DMS 273 (cell line): ENCODE results near the gene C2orf49.
A peak's percentile ranks its signal among the peaks of the same experiment; 100 is the strongest.

Source experiments
- DNase-seq: peaks from one replicate; lab custom pipeline; 2025; ENCODE audit not compliant: unreplicated experiment; lab: John Stamatoyannopoulos, UW

C2orf49 gene

DNA sequence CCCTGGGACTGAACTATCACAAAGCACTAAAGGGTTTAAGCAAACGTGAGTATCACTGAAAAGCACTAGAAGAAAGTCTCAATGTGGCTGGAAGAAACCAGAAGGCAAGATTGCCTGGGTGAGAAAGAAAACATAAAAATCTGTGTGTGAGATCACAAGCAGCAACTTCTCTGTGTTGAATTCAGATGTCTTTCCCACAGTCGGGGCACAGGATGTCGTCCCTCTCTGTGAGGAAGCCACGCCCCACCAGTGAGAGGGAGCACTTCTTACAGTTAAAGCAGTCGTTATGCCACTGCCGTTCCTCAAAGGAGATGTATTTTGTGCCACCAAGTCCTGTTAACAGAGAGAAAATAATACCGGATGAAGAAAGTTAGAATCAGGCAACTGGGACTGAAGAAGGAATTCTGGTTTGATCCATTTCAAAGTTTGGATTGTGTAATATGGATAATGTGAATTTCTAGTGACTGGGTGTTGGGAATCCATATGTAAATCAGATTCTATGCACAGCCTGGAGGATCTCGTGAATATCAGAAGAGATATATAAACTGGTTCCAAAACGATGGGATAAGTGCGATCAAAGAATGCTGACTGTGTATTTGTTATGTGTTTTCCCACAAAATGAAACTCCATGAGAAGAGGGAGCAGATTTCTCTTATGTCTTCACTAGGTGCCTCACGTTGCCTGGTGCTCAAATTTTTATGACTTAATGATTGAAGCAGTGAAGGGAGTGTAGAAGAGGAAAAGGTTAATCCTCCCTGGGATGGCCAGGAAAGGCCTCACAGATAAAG, 24.0 kb downstream of the C2orf49 start:
- no peak for DNase-seq

DNA sequence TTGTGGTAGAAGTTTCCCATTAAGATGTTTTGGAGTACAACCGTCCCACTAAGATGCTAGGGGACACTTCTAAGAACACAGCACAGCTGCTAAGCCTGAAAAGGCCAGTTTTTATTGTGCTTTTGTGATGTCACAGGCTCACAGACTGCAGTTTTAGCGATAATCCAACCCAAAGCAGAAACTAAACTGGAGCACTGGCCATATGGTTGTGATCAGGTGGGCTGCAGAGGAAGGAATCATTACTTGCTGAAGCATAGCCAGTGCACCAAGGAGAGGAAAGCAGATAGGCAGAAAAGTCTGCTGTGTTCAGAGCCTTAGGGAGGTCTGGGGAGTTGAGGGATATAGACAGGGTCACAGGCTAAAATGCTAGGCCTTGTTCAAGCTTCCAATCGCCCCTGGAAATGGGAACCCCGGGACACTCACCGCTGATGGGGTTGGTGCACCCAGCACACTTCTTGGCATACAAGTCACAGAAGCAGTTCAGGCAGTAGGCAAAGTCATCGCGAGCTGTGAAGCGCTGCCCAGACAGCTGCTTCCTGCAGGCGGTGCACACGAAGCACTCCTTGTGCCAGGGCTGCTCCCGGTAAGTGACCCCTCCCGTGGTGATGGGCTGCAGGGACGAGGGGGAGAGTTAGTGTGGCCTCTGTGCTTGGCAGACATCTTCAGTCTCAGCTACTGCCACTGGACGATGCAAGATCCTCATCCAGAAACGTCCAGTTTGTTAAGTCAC, 25.7 kb downstream of the C2orf49 start:
- DNase-seq, result no peak

DNA sequence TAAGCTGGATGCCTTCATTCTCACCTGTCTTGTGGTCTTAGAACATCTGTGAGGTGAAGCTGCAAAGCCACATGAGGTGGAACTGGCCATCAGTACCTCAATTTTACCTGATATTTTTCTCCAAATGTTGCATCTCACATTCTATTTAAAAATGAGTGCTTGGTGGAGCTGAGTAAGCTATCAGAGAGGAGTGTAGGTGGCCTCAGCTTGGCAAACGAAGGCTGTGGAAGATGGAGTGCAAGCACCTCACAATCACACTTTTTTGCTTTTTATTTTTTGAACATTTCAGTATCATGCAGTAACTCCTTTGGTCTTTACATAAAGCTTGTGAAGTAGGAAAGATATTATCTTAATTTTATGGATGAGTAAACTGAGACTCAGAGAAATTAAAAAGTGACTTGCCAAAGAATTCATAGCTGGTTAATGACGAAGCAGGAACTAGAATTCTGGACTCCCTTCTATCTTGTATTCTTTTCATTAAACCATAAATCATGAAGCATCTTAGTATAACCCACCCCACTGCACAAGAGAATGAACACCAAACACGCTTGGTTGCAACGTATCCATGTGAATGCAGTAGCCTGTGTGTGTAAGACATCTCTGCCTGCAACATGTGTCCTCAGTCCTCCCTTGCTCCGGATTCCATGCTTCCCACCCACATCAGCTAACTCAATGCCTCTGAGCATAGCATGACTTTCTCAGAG, 27.2 kb downstream of the C2orf49 start:
- DNase-seq, result no peak

DNA sequence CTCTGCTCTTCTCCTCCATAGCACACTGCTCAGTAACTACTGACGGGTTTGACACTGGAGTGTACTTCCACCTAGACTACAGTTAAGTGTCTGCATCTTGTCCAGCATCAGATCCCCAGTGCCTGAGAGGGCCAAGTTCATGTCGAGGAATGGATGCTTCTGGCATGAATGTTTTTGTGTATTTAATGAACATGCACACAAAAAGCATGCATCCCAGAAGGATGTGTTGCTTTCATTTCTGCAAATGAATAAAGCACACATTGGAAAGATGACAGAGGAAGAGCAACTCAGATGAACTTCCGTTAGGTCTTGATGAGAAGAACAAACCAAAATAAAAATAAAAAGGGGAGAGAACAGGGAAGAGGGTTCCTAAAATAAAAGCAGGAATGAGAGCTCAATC, 27.9 kb downstream of the C2orf49 start:
- DNase-seq, result no peak

DNA sequence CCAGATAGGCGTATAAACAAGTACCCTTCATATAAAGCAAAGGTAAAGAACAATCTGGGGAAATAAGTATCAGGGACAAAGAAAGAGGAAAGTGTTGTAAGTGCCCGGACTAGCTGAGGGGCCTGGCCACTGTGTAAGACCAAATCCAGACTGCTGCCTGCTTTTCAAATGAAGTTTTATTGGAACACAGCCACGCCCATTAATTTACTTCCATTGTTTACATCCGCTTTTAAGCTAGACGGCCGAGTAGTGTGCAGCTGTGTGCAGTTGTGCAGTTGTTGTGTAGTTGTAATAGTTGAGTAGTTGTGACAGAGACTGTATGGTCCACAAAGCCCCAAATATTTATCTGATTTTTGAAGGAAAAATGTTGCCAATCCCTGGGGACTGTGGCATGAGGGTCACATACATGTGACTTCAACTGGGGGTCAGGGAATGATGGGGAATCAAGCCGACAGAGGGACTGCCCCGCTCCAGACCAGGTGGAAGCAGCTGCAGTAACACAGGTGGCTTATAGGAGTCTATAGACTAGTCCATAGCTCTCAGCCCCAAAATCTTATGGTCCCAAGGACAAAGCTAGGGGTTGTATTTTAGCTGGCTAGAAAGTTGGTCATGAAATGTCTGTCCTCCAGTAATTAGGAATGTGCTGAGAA, 31.5 kb downstream of the C2orf49 start:
- DNase-seq, result no peak

DNA sequence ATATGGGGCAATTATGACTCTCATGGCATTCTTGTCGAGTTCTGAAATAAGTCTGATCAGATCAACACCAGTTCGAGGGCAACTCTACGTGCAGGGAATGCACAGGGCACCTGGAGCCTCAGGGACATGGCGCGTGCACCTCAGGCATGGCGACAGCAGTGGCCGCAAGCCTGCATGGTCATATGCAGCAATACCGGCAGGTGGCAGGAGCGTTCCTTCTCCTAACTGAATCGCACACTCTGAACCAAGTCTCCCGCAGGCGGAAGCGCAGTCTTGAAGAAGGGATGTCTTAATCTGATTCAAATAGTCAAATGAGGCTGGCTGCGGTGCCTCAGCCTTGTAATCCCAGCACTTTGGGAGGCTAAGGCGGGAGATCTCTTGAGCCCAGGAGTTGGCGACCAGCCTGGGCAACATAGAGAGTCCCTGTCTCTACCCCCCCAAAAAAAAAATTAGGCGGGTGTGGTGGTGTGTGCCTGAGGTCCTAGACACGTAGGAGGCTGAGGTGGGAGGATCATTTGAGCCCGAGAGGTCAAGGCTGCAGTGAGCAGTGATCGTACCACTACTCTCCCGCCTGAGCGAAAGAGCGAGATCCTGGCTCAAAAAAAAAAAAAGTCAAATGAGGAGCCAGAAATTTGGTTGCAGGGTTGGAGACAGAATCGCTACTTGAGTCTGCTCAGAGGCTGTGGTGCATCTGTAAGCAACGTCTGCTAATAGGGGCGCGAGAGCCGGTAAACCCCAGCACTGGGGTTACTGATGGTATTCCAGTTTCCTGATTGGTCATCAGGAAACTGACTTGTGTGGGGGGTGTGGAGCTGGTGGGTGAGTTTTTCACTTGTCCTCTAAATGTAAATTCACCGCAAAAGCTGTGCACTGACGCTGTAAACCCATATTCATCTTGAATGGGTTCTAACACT, 32.7 kb downstream of the C2orf49 start:
- DNase-seq, result peak; percentile 89

DNA sequence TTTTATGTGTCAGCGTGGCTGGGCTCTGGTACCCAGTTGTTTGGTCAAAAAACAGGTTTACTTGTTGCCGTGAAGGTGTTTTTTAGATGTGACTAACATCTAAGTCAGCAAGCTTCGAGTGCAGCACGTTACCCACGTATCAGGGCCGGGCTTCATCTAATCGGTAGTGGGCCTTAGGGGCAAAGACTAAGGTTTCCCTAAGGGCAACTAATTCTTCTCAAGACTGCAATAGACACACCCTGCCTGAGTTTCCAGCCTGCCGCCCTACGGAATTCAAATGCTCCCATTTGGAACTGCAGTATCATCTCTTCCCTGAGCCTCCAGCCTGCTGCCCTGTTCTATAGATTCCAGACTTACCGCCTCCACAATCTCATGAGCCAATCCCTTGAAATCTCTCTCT, 33.8 kb downstream of the C2orf49 start:
- no peak for DNase-seq

DNA sequence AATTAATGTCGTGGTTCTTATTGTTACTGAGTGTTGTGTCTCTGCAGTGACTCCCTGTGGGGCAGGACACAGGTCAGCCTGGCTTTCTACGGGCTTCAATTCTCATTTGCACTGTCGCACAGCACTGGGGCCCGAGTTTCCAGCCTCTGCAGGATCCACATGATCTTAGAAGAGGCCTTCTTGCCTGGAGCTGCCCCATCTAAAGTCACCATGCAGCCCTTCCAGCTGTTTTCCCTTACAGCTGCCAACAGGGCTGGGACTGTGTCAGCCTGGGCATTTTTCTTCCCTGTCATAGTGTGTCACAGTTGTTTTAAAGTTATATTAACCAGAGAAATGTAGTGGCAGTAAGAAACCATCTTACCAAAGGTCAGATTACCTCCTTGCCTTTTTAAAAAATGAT, 34.5 kb downstream of the C2orf49 start:
- DNase-seq, result no peak

DNA sequence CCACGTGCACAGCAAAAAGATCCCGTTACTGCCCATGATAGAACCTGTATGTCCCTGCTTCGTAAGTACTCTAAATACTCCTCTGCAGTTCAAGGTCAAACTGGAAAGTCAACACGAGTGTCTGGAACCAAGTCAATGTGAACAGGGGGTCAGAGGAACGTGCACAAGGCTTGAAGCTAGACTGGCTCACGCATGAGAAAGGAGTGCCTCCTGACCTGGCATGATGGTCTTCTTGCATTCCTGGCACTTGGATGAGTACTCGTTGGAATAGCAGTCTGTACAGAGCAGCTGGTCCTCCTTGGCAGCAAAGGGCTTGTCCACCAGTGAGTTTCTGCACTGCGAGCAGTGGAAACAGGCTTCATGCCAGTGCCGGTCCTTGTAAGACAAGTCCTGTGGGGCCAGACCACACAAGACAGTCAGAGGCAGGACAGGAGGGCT, 36.0 kb downstream of the C2orf49 start:
- DNase-seq, result no peak

DNA sequence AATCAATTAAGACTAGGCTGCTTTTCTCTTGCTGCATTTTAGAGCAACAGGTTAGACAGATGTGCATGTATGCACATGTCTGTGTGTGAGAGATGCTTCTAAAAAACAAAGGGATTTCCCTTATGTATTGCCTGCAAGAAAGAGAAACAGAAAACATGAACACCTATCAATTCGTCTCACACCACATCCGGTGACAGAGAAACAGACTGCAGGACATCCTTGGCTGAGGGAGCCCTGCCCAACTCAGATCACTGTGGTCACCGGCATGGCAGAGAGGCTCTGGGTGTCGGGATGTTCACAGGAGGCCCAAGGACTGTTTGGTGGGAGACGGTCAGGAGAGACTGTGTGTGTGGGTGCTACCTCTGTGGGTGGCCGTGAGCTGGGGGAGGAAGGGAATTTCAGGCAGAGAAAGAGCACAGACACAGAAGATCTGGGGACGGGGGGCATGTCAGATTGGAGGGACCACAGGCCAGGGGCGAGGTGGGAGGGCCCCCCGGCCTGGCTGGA, 36.6 kb downstream of the C2orf49 start:
- DNase-seq, result no peak

DNA sequence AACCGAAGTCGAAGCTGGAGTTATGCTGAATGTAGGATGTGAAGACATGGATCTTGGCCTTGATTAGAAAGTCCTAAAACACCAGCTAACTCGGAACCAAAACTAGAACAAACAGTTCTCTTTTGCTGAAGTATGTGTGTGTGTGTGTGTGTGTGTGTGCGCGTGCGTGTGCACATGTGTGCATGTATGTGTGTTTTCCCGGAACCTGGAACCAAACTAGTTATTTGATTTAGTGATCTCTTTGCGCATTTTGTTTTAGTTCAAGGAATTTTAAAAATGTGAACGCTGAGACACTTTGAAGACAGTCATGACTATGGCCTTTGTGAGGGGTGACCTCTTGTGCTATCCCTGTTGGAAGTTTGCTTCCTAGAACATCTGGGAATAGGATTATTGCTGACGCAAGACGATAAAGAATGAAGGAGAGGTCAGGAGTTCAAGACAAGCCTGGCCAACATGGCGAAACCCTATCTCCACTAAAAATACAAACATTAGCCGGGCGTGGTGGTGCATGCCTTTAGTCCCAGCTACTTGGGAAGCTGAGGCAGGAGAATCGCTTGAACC, 37.7 kb downstream of the C2orf49 start:
- no peak for DNase-seq

DNA sequence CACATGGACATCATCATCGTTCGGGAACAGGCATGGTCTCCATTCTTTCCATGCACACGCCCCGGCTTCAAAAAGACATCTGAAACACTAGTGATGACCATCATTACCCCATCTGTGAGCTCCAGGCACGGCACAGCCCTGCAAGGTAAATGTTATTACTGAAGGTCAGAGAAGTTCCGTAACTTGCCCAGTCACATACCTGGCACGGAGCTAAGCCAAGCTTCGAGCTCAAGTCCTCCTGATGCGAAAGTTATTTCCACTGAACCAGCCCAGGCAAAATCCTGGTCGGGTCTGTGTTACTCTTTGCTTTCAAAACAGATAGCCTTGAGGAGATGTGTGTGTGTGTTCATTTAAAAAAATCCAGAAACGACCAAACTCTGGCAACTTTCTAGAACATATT, 38.7 kb downstream of the C2orf49 start:
- no peak for DNase-seq

DNA sequence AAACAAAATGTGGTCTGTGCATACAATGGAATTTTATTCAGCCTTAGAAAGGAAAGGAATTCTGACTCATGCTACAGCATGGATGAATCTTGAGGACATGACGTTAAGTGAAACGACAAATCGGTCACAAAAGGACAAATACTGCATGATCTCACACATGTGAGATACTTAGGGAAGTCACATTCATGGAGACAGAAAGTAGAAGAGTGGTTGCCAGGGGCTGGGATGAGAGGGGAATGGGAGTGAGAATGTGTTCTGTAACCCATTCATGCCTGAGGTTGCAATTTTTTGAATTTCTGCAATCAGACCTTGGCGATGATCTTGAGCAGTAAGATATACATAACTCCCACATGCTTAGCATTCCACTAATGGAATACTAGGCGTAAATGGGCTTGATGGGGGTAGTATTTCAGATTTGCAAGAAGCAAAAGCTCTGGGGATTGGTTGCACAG, 39.5 kb downstream of the C2orf49 start:
- DNase-seq, result no peak

DNA sequence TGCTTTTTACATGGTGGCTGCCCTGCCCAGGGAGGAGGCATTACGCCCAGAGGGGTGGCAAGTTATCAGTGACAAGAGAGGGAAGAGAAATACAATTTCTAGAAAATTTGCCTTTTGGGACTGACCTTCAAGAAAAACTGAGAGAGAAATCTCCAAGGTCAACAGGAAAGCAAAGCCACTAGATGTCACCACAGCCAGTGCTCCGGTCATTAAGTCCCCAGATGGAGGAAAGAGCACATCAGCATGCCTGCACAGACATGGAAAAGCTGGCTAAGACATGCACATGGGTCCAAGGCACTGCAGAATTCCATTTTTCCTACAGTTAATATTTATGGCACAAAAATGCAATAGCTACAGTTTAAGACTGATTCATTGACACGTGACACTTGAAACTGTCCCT, 40.5 kb downstream of the C2orf49 start:
- no peak for DNase-seq

DNA sequence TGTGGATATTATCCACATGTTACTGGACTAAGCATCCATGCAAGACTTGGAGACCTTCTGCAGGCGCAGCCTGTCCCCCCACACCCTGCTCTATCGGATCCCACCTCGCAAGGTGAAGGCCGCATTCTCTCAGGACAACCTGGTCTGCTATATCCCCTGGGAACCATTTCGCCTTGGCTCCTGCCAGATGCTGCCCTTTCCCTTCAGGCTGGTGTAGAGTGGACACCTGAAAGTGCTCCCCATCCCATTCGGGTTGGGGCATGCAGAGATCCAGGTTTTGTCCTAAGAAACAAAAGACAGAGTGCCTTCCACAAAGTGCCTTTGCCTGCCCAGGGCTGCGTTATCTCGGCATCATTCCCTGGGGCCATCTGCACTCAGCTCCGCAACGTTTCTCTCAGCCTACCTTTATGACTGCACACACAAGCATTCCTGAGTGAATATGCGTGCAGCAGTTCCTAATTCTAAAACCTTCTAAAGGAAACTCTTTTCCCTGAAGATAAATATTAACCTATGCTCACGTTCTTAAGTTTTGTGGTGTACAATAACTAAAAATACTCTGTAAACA, 41.0 kb downstream of the C2orf49 start:
- no peak for DNase-seq

DNA sequence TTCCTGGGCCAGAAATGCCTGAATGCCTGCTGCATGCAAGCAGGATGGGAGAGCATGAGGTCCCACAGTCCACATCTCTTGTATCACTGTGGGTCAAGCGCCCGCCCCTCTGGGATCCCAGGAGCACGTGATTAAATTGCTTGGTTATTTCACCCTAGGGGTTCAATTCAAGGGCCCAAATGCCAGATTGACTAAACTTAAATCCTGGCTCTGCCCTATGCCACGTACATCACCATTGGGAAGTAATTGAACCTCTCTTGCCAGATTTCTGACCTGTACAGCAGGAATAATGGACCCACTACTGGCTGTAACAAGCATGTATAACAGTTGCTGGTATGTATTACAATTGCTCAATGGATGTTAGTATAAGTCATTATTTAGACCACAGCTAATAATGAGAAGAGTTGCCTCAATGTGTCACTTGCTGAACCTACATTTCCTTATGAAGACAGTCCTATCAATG, 41.6 kb downstream of the C2orf49 start:
- DNase-seq, result no peak

DNA sequence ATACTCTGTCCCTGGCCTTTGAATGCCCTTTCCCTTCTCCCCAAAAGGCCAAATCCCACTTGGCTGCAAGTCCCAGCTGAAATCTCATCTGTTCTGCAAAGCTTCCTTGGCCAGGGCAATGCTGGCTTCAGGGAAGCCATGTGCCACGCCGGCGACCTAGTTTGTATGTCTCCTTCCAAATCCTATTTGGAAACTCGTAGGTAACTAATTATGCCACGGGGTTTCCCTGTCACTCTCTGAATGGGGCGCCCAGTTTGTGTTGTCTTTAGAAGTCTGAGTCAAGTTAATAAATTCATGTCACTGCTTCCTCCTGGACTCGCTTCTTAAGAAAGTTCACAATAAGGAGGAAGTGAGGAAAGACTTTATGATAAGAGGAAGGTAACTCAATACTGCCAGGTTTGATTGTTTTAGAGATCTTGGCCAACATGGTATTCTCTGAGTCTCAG, 42.4 kb downstream of the C2orf49 start:
- DNase-seq, result no peak

DNA sequence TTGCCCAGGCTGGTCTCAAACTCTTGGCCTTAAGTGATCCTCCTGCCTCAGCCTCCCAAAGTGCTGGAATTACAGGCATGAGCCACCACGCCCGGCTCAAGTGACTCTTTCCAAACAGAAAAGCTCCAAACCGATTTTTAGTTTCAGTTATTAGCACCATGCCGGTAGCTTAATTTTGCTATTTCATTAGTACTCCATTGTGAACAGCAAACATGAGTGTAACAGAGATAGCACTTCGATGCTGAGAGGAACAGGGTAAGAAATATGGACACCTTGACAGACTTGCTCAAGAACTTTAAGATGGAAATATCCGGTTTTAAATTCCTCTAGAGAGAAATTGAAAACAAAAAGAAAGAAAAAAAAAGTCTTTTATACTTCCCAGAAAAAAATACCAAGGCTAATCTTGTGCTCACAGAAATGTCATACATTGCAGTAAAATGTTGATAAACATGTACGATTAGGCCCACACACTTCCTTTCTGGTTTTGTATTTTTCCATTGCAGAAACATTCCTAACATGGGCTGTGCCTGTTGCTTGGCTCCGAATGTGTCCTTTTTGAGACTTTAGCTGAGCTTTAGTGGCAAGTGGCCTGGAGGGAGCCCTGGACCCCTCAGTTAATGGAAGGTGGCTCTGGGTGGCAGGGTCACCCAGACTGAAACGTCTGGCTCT, 43.2 kb downstream of the C2orf49 start:
- DNase-seq, result no peak
